OCI-LY7 (cell line): ENCODE measurements around the gene HEATR9.

ENCODE experiments used
- CTCF ChIP-seq: fragments of 200-600 bp; sonication (generic); conservative IDR thresholded peaks from 2 replicates; pipeline ENCODE4 v1.5.1; 2014; ENCODE audit warnings: mild to moderate bottlenecking, antibody characterized with exemption, low read length, moderate library complexity, mixed read lengths
- EZH2phosphoT487 ChIP-seq: fragments of 200-600 bp; sonication (generic); IDR thresholded peaks from 2 replicates; pipeline ENCODE4 v1.6.1; 2018; ENCODE audit warnings: low read depth, borderline replicate concordance, mild to moderate bottlenecking, mixed run types, antibody characterized with exemption, low read length, moderate library complexity, mixed read lengths

DNA sequence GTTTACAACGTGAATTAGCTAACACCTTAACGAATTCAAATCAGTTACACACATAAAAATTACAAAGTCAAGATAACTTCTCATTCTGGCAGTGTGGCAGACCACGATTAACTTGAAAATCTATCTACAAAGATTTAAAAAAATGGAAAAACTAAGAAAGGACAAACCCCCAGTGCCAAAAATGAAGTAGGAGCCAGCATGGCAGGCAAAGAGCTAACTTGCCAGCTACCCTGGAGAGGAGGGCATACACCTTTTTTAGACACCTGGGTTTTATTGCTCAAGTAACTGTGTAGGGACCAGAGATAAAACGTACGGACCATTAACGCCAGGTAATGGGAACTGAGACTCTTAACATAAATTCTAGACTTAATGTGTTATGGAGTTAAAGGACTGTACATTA lies 56.9 kb downstream of the HEATR9 start:
- TF ChIP-seq CTCF (no peak), EZH2phosphoT487 (no peak)
